ENCODE data around the gene PDE7B. TPM values are rescaled to one million over a fixed set of nuclear protein-coding genes. Genes with fewer than 3 reads are reported as not detected.

The PDE7B gene
- total RNA-seq, 1 donor from 2014 or later = 0.05 TPM

- Mint-ChIP-seq H3K4me3 (ENCODE audit: unreplicated experiment) (no peak overlapping the region), H3K4me1 (ENCODE audit: low read depth) (peaks cover 36% of the 10 kb centered on the region), H3K27me3 (ENCODE audit: low read depth) (no peaks in the 10 kb centered on the region), H3K9me3 (ENCODE audit: low read depth) (no peaks in the 10 kb centered on the region), H3K36me3 (ENCODE audit: low read depth) (no peaks in the 10 kb centered on the region), H3K27ac (ENCODE audit: unreplicated experiment) (no peak overlapping the region)
- DNase-seq (ENCODE audit: low spot score) = no peak
- TF ChIP-seq CTCF (IDR thresholded peaks at IDR 0.05) = no peak
Observed at GRCh38 chr6:136035378-136036070, 184.0 kb downstream of the PDE7B start.

- Mint-ChIP-seq H3K4me1 (ENCODE audit: low read depth) (peaks cover 36% of the 10 kb centered on the region), H3K36me3 (ENCODE audit: low read depth) (no peaks in the 10 kb centered on the region), H3K27me3 (ENCODE audit: low read depth) (no peaks in the 10 kb centered on the region), H3K9me3 (ENCODE audit: low read depth) (no peaks in the 10 kb centered on the region), H3K4me3 (ENCODE audit: unreplicated experiment) (no peak overlapping the region), H3K27ac (ENCODE audit: unreplicated experiment) (no peak overlapping the region)
- DNase-seq (ENCODE audit: low spot score) = no peak
- TF ChIP-seq CTCF (IDR thresholded peaks at IDR 0.05) = no peak
Observed at GRCh38 chr6:136036071-136036380, 184.5 kb downstream of the PDE7B start.

GRCh38 chr6:136036601-136037000, 185.1 kb downstream of the PDE7B start:
- no peak for DNase-seq (ENCODE audit: low spot score)
- Mint-ChIP-seq H3K4me1 (ENCODE audit: low read depth) (peaks cover 36% of the 10 kb centered on the region), H3K27me3 (ENCODE audit: low read depth) (no peaks in the 10 kb centered on the region), H3K4me3 (ENCODE audit: unreplicated experiment) (no peak overlapping the region), H3K27ac (ENCODE audit: unreplicated experiment) (no peak overlapping the region), H3K36me3 (ENCODE audit: low read depth) (no peaks in the 10 kb centered on the region), H3K9me3 (ENCODE audit: low read depth) (no peaks in the 10 kb centered on the region)
- no peak for TF ChIP-seq CTCF (IDR thresholded peaks at IDR 0.05)

GRCh38 chr6:136037242-136037875, 185.9 kb downstream of the PDE7B start:
- no peaks in the 10 kb centered on the region for H3K27me3 Mint-ChIP-seq (ENCODE audit: low read depth)
- peak overlapping the region; percentile 50 for H3K4me3 Mint-ChIP-seq (ENCODE audit: unreplicated experiment)
- peaks cover 31% of the 10 kb centered on the region for H3K4me1 Mint-ChIP-seq (ENCODE audit: low read depth)
- no peaks in the 10 kb centered on the region for H3K9me3 Mint-ChIP-seq (ENCODE audit: low read depth)
- no peak overlapping the region for H3K27ac Mint-ChIP-seq (ENCODE audit: unreplicated experiment)
- DNase-seq (ENCODE audit: low spot score) = no peak
- no peaks in the 10 kb centered on the region for H3K36me3 Mint-ChIP-seq (ENCODE audit: low read depth)
- TF ChIP-seq CTCF (IDR thresholded peaks at IDR 0.05) = no peak

GRCh38 chr6:136037876-136038460, 186.5 kb downstream of the PDE7B start:
- Mint-ChIP-seq H3K4me3 (ENCODE audit: unreplicated experiment) (peak overlapping the region; percentile 50), H3K9me3 (ENCODE audit: low read depth) (no peaks in the 10 kb centered on the region), H3K4me1 (ENCODE audit: low read depth) (peaks cover 31% of the 10 kb centered on the region), H3K27ac (ENCODE audit: unreplicated experiment) (peak overlapping the region; percentile 50), H3K36me3 (ENCODE audit: low read depth) (no peaks in the 10 kb centered on the region), H3K27me3 (ENCODE audit: low read depth) (no peaks in the 10 kb centered on the region)
- TF ChIP-seq CTCF (IDR thresholded peaks at IDR 0.05) = no peak
- DNase-seq (ENCODE audit: low spot score) = no peak
